ENCODE measurements around the gene LMO7.

The LMO7 gene

GRCh38 chr13:75794663-75795062, 158.5 kb downstream of the LMO7 start:
- DNase-seq (ENCODE audit: low read depth in 1 of 2, low spot score in 1 of 2): no peak
- in situ Hi-C loops (cut with HindIII; ENCODE audit: low pct_unique_long_range_greater_than_20kb, low sequenced_read_pairs): no loop called here
- TF ChIP-seq JUND (IDR thresholded peaks at IDR 0.05; ENCODE audit: low read depth): no peak

GRCh38 chr13:75795274-75795673, 159.1 kb downstream of the LMO7 start:
- no peak for TF ChIP-seq JUND (IDR thresholded peaks at IDR 0.05; ENCODE audit: low read depth)
- DNase-seq (ENCODE audit: low read depth in 1 of 2, low spot score in 1 of 2): no peak
- in situ Hi-C loops (cut with HindIII; ENCODE audit: low pct_unique_long_range_greater_than_20kb, low sequenced_read_pairs): no loop called here

DNA sequence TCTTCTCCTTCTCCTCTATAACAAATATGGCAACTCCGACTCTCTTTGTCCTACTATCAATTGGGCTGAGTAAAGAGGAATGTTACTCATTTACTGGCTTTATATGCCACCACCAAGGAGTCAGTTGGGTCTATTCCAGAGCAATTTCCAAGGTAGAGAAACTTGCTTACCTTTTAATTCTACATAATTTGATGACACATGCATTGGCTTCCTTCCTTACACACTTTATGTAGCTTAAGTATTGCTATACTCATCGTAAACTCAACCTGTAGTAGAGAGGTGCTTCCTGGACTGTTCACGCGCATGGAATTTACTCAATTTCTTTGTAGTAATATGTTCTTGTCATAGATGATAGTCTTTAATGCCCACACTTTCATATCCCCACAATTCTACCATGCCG, 160.7 kb downstream of the LMO7 start:
- DNase-seq (ENCODE audit: low read depth in 1 of 2, low spot score in 1 of 2): no peak
- no peak for TF ChIP-seq JUND (IDR thresholded peaks at IDR 0.05; ENCODE audit: low read depth)
- in situ Hi-C loops (cut with HindIII; ENCODE audit: low pct_unique_long_range_greater_than_20kb, low sequenced_read_pairs): no loop called here

- DNase-seq (ENCODE audit: low read depth in 1 of 2, low spot score in 1 of 2): no peak
- in situ Hi-C loops (cut with HindIII; ENCODE audit: low pct_unique_long_range_greater_than_20kb, low sequenced_read_pairs): no loop called here
- TF ChIP-seq JUND (IDR thresholded peaks at IDR 0.05; ENCODE audit: low read depth): no peak
These were observed 161.1 kb downstream of the LMO7 start for GRCh38 chr13:75797239-75797638.

DNA sequence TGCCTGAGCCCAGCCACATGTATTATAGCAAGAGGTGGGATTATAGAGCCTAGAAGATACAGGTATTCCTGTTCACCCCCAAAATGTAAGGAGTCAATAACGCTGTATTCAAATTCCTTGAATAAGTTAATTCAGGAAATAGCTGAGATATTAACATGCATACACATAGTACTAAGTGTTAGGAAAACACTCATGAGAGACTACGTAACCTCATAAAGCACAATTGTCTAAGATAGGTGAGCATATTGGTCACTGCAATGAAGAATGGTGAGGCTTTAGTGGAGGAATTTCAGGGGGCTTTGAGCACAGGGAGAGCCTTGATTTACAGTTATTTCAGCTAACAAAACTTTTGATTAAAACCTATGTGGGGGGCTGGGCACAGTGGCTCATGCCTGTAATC, 161.6 kb downstream of the LMO7 start:
- no peak for TF ChIP-seq JUND (IDR thresholded peaks at IDR 0.05; ENCODE audit: low read depth)
- DNase-seq (ENCODE audit: low read depth in 1 of 2, low spot score in 1 of 2): no peak
- in situ Hi-C loops (cut with HindIII; ENCODE audit: low pct_unique_long_range_greater_than_20kb, low sequenced_read_pairs): no loop called here

DNA sequence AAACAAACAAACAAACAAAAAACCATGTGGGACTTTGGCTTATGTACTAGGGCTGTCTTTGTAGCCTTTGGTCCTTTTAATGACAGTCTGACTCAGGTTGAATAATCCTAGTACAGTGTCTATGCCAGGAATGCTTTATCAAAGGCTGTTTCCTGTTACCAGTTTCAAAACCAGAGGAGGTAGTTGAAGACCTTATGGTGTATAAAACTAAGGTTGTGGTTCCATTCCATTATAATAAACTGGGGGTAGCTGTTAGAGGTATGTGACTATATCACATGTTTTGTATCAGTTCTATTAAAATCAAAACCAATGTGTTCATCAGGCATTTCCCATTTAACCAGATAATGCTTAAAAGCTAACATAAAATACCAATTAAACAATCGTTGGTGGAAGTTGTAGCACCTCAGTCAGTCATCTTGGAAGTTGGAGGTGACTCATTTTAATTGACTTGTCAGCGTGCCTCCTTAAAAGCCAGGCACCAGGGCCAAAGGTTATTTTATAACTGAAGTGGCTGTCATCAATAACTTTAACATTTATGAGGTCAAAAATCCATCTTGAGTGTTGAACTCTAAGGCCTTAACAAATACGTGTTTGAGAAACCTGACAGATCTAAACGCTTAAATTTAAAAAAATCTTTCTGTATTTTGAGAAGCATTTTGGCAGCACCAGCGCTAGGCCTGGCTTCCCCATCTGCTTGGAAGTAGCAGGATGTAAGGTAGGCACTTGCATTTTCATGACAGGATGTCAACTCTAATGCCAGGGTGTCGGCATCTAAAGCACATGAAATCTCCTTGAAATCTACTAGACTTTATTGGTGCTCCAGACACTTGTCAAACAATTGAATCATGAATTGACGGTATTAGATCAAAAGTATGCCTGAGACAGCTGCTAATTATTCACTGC, 162.5 kb downstream of the LMO7 start:
- no peak for DNase-seq (ENCODE audit: low read depth in 1 of 2, low spot score in 1 of 2)
- in situ Hi-C loops (cut with HindIII; ENCODE audit: low pct_unique_long_range_greater_than_20kb, low sequenced_read_pairs): no loop called here
- TF ChIP-seq JUND (IDR thresholded peaks at IDR 0.05; ENCODE audit: low read depth): no peak

- peak in 1 of 2 experiments; percentile 46 for DNase-seq (ENCODE audit: low read depth in 1 of 2, low spot score in 1 of 2)
- TF ChIP-seq JUND (IDR thresholded peaks at IDR 0.05; ENCODE audit: low read depth): no peak
- in situ Hi-C loops (cut with HindIII; ENCODE audit: low pct_unique_long_range_greater_than_20kb, low sequenced_read_pairs): no loop called here
These were observed 164.4 kb downstream of the LMO7 start for GRCh38 chr13:75800545-75800944.

DNA sequence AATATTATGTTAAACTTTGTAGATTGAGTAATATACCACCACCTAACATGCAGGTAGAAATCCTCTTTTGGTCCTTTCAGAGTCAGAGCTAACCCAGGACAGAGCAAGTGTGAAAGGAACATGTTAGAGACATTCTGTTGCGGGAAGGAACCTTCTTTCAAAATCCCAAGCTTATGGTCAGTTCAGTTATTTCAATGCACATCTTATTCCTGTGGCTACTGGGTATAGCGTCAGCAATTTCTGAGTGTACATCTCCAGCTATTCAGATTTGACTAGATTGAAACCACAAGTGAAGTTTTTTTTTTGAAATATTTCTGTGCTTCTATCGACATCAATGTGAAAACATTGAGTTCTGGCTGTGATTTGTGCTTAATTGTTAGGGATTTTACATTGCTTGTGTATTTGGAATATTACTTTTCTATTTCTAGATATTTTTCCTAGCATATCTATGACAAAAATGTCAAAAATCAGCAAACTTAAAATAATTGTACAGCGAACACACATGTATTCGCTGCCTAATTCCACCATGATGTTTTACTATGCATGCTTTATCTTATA, 165.3 kb downstream of the LMO7 start:
- no peak for TF ChIP-seq JUND (IDR thresholded peaks at IDR 0.05; ENCODE audit: low read depth)
- no peak for DNase-seq (ENCODE audit: low read depth in 1 of 2, low spot score in 1 of 2)
- in situ Hi-C loops (cut with HindIII; ENCODE audit: low pct_unique_long_range_greater_than_20kb, low sequenced_read_pairs): no loop called here

- no peak for TF ChIP-seq JUND (IDR thresholded peaks at IDR 0.05; ENCODE audit: low read depth)
- in situ Hi-C loops (cut with HindIII; ENCODE audit: low pct_unique_long_range_greater_than_20kb, low sequenced_read_pairs): no loop called here
- DNase-seq (ENCODE audit: low read depth in 1 of 2, low spot score in 1 of 2): no peak
These were observed 166.0 kb downstream of the LMO7 start for GRCh38 chr13:75802161-75802560.

DNA sequence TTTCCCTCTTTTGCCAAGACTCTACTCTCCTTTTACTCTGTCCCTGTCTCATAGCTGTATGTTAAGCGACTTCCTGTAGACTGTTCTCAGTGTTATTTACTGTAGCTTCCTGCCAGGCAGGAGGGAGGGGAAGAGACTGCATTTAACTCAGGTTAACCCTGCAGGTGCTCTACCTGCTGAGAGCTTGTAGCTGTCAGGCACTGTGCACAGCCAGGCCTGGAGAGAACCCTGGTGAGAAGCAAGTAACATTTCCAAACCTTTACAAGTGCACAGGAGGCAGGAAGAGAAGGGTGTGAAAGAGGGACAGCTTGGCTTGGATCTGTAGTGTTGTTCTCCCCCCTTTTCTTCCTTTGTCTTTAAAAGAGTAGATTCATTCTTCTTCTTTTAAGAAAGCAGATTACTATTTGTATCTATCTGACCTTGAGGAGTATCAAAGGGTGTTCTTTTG, 167.1 kb downstream of the LMO7 start:
- TF ChIP-seq JUND (IDR thresholded peaks at IDR 0.05; ENCODE audit: low read depth): no peak
- in situ Hi-C loops (cut with HindIII; ENCODE audit: low pct_unique_long_range_greater_than_20kb, low sequenced_read_pairs): no loop called here
- peak; percentile 25 to 80 for DNase-seq (ENCODE audit: low read depth in 1 of 2, low spot score in 1 of 2)

DNA sequence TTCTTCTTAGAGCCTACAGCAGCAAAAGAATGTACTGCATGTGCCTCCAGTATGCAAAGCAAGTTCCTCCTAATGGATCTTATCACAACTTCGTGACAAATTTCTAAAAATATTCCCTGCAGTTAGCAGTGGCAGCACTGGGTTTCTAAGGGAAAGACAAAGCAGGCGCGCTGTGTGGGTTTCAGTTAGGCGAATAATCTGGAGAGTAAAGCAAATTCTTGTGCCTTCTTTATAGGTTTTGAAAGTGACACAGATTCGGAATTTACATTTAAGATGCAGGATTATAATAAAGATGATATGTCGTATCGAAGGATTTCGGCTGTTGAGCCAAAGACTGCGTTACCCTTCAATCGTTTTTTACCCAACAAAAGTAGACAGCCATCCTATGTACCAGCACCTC, 167.9 kb downstream of the LMO7 start:
- TF ChIP-seq JUND (IDR thresholded peaks at IDR 0.05; ENCODE audit: low read depth): no peak
- in situ Hi-C loops (cut with HindIII; ENCODE audit: low pct_unique_long_range_greater_than_20kb, low sequenced_read_pairs): no loop called here
- no peak for DNase-seq (ENCODE audit: low read depth in 1 of 2, low spot score in 1 of 2)

DNA sequence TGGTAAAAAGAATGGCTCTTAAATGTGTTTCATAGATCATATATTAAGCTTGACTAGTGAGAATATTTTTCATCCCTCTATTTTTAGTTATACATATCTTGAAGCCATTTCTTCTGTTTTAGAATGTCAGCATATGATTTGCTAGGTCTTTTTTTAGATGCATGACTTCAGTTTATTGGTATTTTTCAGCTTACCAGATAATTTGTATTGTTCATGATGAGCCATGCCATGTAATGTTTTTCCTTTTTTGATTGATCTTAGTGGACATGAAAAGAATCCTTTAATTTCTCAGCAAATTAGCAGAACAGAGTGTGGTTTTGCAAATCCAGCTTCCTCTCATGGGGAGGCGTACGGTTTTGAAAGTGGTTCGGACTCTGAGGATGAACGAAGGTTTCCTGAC, 168.5 kb downstream of the LMO7 start:
- in situ Hi-C loops (cut with HindIII; ENCODE audit: low pct_unique_long_range_greater_than_20kb, low sequenced_read_pairs): no loop called here
- no peak for DNase-seq (ENCODE audit: low read depth in 1 of 2, low spot score in 1 of 2)
- no peak for TF ChIP-seq JUND (IDR thresholded peaks at IDR 0.05; ENCODE audit: low read depth)

DNA sequence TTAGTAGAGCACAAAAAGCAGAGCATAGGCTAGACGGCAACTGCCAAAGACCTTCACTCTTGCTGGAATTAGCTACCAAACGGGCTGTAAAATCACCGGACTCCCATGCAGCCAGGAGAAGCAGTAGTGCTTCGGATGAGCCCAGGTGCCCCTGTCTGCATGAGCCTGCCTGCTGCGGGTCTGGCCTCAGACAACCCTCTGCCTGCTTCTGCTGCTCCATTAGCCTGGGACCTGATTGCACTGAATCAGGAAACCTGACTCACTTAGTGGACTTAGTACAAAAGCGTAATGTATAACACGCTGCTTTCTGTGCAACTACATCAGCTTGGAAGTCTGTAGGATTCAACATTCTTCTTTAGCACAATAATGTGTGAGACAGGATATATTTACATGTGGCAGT, 170.0 kb downstream of the LMO7 start:
- DNase-seq (ENCODE audit: low read depth in 1 of 2, low spot score in 1 of 2): no peak
- in situ Hi-C loops (cut with HindIII; ENCODE audit: low pct_unique_long_range_greater_than_20kb, low sequenced_read_pairs): no loop called here
- no peak for TF ChIP-seq JUND (IDR thresholded peaks at IDR 0.05; ENCODE audit: low read depth)
